HepG2 (cell line): ENCODE data around the gene DLG5. TPM values are rescaled to one million over a fixed set of nuclear protein-coding genes. Genes with fewer than 3 reads are reported as not detected.

Experiments
- ATAC-seq: fragments of 200-7000 bp; cut with Tn5 transposase; 3 replicates; pipeline ENCODE4 v1.9.1; 2020; ENCODE audit warnings: mild to moderate bottlenecking, moderate library complexity
- BruUV-seq: library from RNA; stranded (reverse); fragments of 400-500 nt; replicated peaks from 2 replicates; lab custom pipeline; 2021; lab: Mats Ljungman, UMichigan
- CTCF ChIA-PET: fragments of 300-600 bp; formaldehyde crosslinking; extraction: SDS; loops from one replicate; lab custom pipeline; 2021; ENCODE audit warnings: low total read pairs, inconsistent platforms, low intra/inter-chr PET ratio; lab: Yijun Ruan, JAX
- POLR2A ChIA-PET: fragments of 350-600 bp; sonication (Branson Sonifier 250); formaldehyde crosslinking; loops from one replicate; lab custom pipeline; 2020; ENCODE audit warnings: antibody characterized with exemption, inconsistent platforms; lab: Yijun Ruan, JAX
- DNase-seq: peaks from one replicate; pipeline ENCODE4 v3.0.0-alpha.2; 2015; ENCODE audit warnings: low spot score
- FAIRE-seq: peaks from 3 replicates; lab custom pipeline; 2011; peaks lifted over from hg19 to GRCh38; lab: Jason Lieb, UNC
- H2AFZ ChIP-seq: one replicate; pipeline ENCODE4 v1.6.1; 2011; ENCODE audit warnings: low read length, inconsistent platforms
- H3K27ac ChIP-seq: fragments of 300-600 bp; 3 replicates; pipeline ENCODE4 v1.8.0; 2011; ENCODE audit warnings: mixed run types, mild to moderate bottlenecking, mixed read lengths, low read length, inconsistent platforms; ENCODE audit not compliant: insufficient read depth; ENCODE audit errors: extremely low read length
- H3K27me3 ChIP-seq, 2 experiments: fragments of 200-600 bp in 1 of 2; 2 replicates in 1 of 2; 3 replicates in 1 of 2; pipeline versions ENCODE4 v1.6.0 to v1.8.0; 2011; ENCODE audit warnings: low read length in 2 of 2, mild to moderate bottlenecking in 2 of 2, moderate library complexity in 2 of 2, inconsistent platforms in 1 of 2; ENCODE audit not compliant: insufficient read depth in 2 of 2, control insufficient read depth in 1 of 2
- H3K36me3 ChIP-seq, 2 experiments: fragments of 200-600 bp in 1 of 2; replicated peaks in 1 of 2; 2 replicates in 1 of 2; 3 replicates in 1 of 2; pipeline versions ENCODE4 v1.5.1 to v1.8.0; 2011; ENCODE audit warnings: low read length in 2 of 2, inconsistent platforms in 1 of 2; ENCODE audit not compliant: insufficient read depth in 2 of 2, control insufficient read depth in 1 of 2
- H3K4me1 ChIP-seq: 2 replicates; pipeline ENCODE4 v1.5.1; 2012; ENCODE audit warnings: low read length, inconsistent platforms; ENCODE audit not compliant: insufficient read depth
- H3K4me2 ChIP-seq: 2 replicates; pipeline ENCODE4 v1.6.0; 2011; ENCODE audit warnings: low read depth, low read length, inconsistent platforms
- H3K4me3 ChIP-seq, 3 experiments: fragments of 200-600 bp in 1 of 3; sonication (generic), shearing (Covaris generic) in 1 of 3; replicated peaks in 1 of 3; 2 replicates each; pipeline ENCODE4 v1.5.1; 2011 to 2016; ENCODE audit warnings: low read length in 3 of 3, inconsistent platforms in 2 of 3, low read depth in 2 of 3, mild to moderate bottlenecking in 2 of 3, control low read depth in 1 of 3, mixed read lengths in 1 of 3; ENCODE audit not compliant: insufficient read depth in 1 of 3
- H3K79me2 ChIP-seq: one replicate; pipeline ENCODE4 v1.6.1; 2011; ENCODE audit warnings: low read length, inconsistent platforms; ENCODE audit not compliant: insufficient read depth
- H3K9ac ChIP-seq: 2 replicates; pipeline ENCODE4 v1.6.0; 2011; ENCODE audit warnings: mild to moderate bottlenecking, low read depth, low read length, inconsistent platforms; ENCODE audit not compliant: insufficient read depth
- H3K9me3 ChIP-seq: 2 replicates; pipeline ENCODE4 v1.5.1; 2012; ENCODE audit warnings: mild to moderate bottlenecking, low read length
- H4K20me1 ChIP-seq: 2 replicates; pipeline ENCODE4 v1.6.0; 2011; ENCODE audit warnings: inconsistent platforms, mild to moderate bottlenecking, low read length, moderate library complexity; ENCODE audit not compliant: insufficient read depth
- BCL3 ChIP-seq: sonication (generic); formaldehyde crosslinking; IDR thresholded peaks from 2 replicates; pipeline ENCODE4 v1.5.1; 2020; ENCODE audit warnings: mild to moderate bottlenecking, missing genetic modification reagents, moderate library complexity
- CEBPB ChIP-seq: IDR thresholded peaks from 2 replicates; pipeline ENCODE4 v1.6.1; 2011; ENCODE audit warnings: low read depth, low read length, improper control_type of control experiment, borderline replicate concordance
- CERS6 ChIP-seq: sonication (generic); formaldehyde crosslinking; IDR thresholded peaks from 2 replicates; pipeline ENCODE4 v1.5.0; 2020; ENCODE audit warnings: missing genetic modification reagents
- EP300 ChIP-seq, 3 experiments: sonication (generic) in 1 of 3; formaldehyde crosslinking in 1 of 3; IDR thresholded peaks; 2 replicates each; pipeline versions ENCODE4 v1.5.1 to v1.6.1; 2011 to 2020; ENCODE audit warnings: low read depth in 2 of 3, low read length in 2 of 3, borderline replicate concordance in 1 of 3, improper control_type of control experiment in 1 of 3, mild to moderate bottlenecking in 1 of 3, missing genetic modification reagents in 1 of 3, moderate library complexity in 1 of 3
- ETV5 ChIP-seq: IDR thresholded peaks from 2 replicates; pipeline ENCODE4 v1.6.1; 2018; ENCODE audit warnings: missing biosample characterization, missing genetic modification reagents, inconsistent platforms, borderline replicate concordance
- FOSL2 ChIP-seq: sonication (generic); formaldehyde crosslinking; IDR thresholded peaks from 2 replicates; pipeline ENCODE4 v1.4.0; 2020; ENCODE audit warnings: missing genetic modification reagents
- FOXP1 ChIP-seq, 2 experiments: fragments of 450-650 bp in 1 of 2; IDR thresholded peaks; 2 replicates each; pipeline ENCODE4 v1.6.1; 2017 to 2018; ENCODE audit warnings: antibody characterized with exemption in 1 of 2
- RFX5 ChIP-seq: IDR thresholded peaks from 2 replicates; pipeline ENCODE4 v1.6.1; 2011; ENCODE audit warnings: low read depth, low read length, improper control_type of control experiment
- SMAD3 ChIP-seq: sonication (generic); formaldehyde crosslinking; IDR thresholded peaks from 2 replicates; pipeline ENCODE4 v1.4.0; 2020; ENCODE audit warnings: missing genetic modification reagents
- SP5 ChIP-seq: IDR thresholded peaks from 2 replicates; pipeline ENCODE4 v1.6.1; 2016; ENCODE audit warnings: low read depth, borderline replicate concordance
- SSRP1 ChIP-seq: IDR thresholded peaks from 2 replicates; pipeline ENCODE4 v1.6.1; 2016; ENCODE audit warnings: control low read depth
- SYNCRIP ChIP-seq: fragments of 200-400 bp; formaldehyde crosslinking; IDR thresholded peaks from 2 replicates; pipeline ENCODE4 v1.6.1; 2018; ENCODE audit warnings: mild to moderate bottlenecking, low read depth, low read length; ENCODE audit not compliant: insufficient read depth
- TFDP1 ChIP-seq: IDR thresholded peaks from 2 replicates; pipeline ENCODE4 v1.6.1; 2016; ENCODE audit warnings: missing compliant biosample characterization, missing genetic modification reagents, borderline replicate concordance
- THAP11 ChIP-seq: IDR thresholded peaks from 2 replicates; pipeline ENCODE4 v1.6.1; 2016; ENCODE audit warnings: missing biosample characterization, missing genetic modification reagents
- TP53 ChIP-seq: sonication (generic); formaldehyde crosslinking; conservative IDR thresholded peaks from 2 replicates; pipeline ENCODE4 v1.4.0; 2020; ENCODE audit warnings: missing genetic modification reagents
- TRIM22 ChIP-seq: fragments of 450-650 bp; IDR thresholded peaks from 2 replicates; pipeline ENCODE4 v1.6.1; 2017
- ZNF12 ChIP-seq: sonication (generic); formaldehyde crosslinking; IDR thresholded peaks from 2 replicates; pipeline ENCODE4 v1.5.0; 2020; ENCODE audit warnings: missing genetic modification reagents
- ZNF780A ChIP-seq: sonication (generic); formaldehyde crosslinking; IDR thresholded peaks from 2 replicates; pipeline ENCODE4 v1.8.0; 2022; ENCODE audit warnings: mild to moderate bottlenecking, missing genetic modification reagents, moderate library complexity
- WGBS: methylation state at CpG from one replicate; pipeline ENCODE4 v1.1.6; 2017; ENCODE audit warnings: low lambda C conversion rate; 5-methylcytosine and 5-hydroxymethylcytosine counted together
- in situ Hi-C: cut with HindIII; loops from 2 replicates; pipeline ENCODE4 v1.10.0; 2017; ENCODE audit warnings: low pct_unique_long_range_greater_than_20kb; ENCODE audit not compliant: extremely low pct_ligation_motif_present
- intact Hi-C: fragments of 100-400 bp; cut with micrococcal nuclease; formaldehyde crosslinking; loops from one replicate; pipeline ENCODE4 v1.10.0; 2022; ENCODE audit not compliant: unreplicated experiment
- polyA plus RNA-seq, 8 experiments: library from polyadenylated mRNA; depleted of rRNA in 3 of 8; stranded (reverse) in 7 of 8; unstranded in 1 of 8; fragments of >200 nt; fragmentation: Illumina TruSeq in 4 of 8; extraction: Trizol in 4 of 8; gene quantifications; 2 replicates each; pipeline versions ENCODE4 v1.2.1 to v1.2.3, GENCODE V29; 2011 to 2016; ENCODE audit warnings: low read depth in 4 of 8, missing spikeins in 1 of 8, mixed read lengths in 1 of 8; ENCODE audit not compliant: insufficient read depth in 1 of 8
- total RNA-seq, 5 experiments: library from RNA; depleted of rRNA; stranded (reverse); fragments of >200 nt; fragmentation: Illumina TruSeq; extraction: Trizol; gene quantifications; 2 replicates each; pipeline ENCODE4 v1.2.3, GENCODE V29; 2016; ENCODE audit warnings: low read depth in 1 of 5

DLG5 gene
- total and polyA plus RNA-seq, 2 of the 13 experiments (the other 11 are each of a cell fraction or from before 2014, with no cell fraction given), result 15.5 to 18.2 TPM

GRCh38 chr10:77944519-77944918 is 18.0 kb upstream of the DLG5 start (continued):
- TF ChIP-seq TRIM22 (no peak), CEBPB (peak; percentile 86), EP300 (IDR thresholded peaks at IDR 0.05; ENCODE audit: low read depth in 2 of 2, low read length in 2 of 2) (no peak), EP300 (CRISPR knock-in tag; IDR thresholded peaks at IDR 0.05; ENCODE audit: borderline replicate concordance) (0 out of 2 replicates have a peak, but pooled peaks have one; percentile 29), THAP11 (CRISPR knock-in tag) (peak; percentile 44; the same call in 1 of the 2 replicates), FOXP1 (IDR thresholded peaks at IDR 0.05) (no peak), FOXP1 (CRISPR knock-in tag; IDR thresholded peaks at IDR 0.05) (peak; percentile 37), SSRP1 (CRISPR knock-in tag) (0 out of 2 replicates have a peak, but pooled peaks have one; percentile 63), ETV5 (CRISPR knock-in tag) (0 out of 2 replicates have a peak, but pooled peaks have one; percentile 15), SYNCRIP (no peak), SMAD3 (CRISPR knock-in tag) (0 out of 2 replicates have a peak, but pooled peaks have one; percentile 19)

GRCh38 chr10:77943121-77943901 is 16.8 kb upstream of the DLG5 start:
- in situ Hi-C loops (no loop called here), intact Hi-C loops (no loop called here)
- Histone ChIP-seq H3K79me2 (no peaks in the 10 kb centered on the region), H3K9ac (peak overlapping the region; percentile 5; the same call in 1 of the 2 replicates), H3K27ac (no peak overlapping the region), H3K4me2 (peak overlapping the region; percentile 63), H2AFZ (no peak overlapping the region), H3K27me3 (no peaks in the 10 kb centered on the region; a peak in 2 of 5 replicates), H3K9me3 (no peaks in the 10 kb centered on the region), H3K4me1 (peaks cover 81% of the 10 kb centered on the region), H3K4me3 (peak overlapping the region in 1 of 3 experiments; percentile 9; a peak in 1 of 6 replicates), H3K36me3 (no peaks in the 10 kb centered on the region), H4K20me1 (no peaks in the 10 kb centered on the region)
- 23% methylated on average over 8 of the region's 8 CpGs for WGBS
- ChIA-PET POLR2A (interaction anchor here (1.2 kb wide), 1 partner anchor 96 kb away, joined by 3 read pairs; no protein-coding TSS in a partner anchor), CTCF (no interaction called here)
- peak; percentile 42 for DNase-seq
- peak; percentile 57 for ATAC-seq
- no TSS peak for BruUV-seq
- FAIRE-seq, result no peak
- TF ChIP-seq SP5 (CRISPR knock-in tag), result no peak
- TF ChIP-seq CERS6 (CRISPR knock-in tag), result no peak
- no peak for TF ChIP-seq BCL3 (CRISPR knock-in tag)
- no peak for TF ChIP-seq TFDP1 (CRISPR knock-in tag)
- 0 out of 2 replicates have a peak, but pooled peaks have one; percentile 58 for TF ChIP-seq ZNF12 (CRISPR knock-in tag)
- peak; percentile 74 for TF ChIP-seq FOSL2 (CRISPR knock-in tag)
- TF ChIP-seq TP53 (CRISPR knock-in tag), result no peak
- TF ChIP-seq RFX5, result no peak
- no peak for TF ChIP-seq ZNF780A (CRISPR knock-in tag)
